SKM-1 treated with dmso at 0.1 percent for 144 hours (cell line): Measurements from ENCODE around the gene TSPOAP1.

Experiments
- DNase-seq: peaks from one replicate; lab custom pipeline; 2025; ENCODE audit not compliant: unreplicated experiment; lab: John Stamatoyannopoulos, UW

Gene TSPOAP1

DNA sequence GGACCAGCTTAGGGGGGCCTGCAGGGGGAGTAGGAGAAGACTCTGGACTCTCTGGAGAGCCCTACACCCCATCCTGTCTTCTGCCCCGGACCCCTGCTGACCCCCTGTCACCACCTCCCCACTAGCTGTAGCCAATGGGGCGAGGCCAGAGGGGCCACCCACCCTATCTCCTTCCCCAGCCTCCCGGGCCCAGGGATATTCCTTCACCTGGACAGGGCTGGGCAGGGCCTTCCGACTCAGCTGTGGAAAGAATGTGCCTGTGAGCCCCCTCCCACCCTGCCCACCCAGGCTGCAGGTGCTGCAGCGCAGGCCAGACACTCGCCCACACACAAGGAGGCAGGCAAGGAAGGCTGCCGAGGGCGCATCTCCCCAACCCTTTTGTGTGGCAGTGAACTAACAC lies 23.0 kb downstream of the TSPOAP1 start:
- DNase-seq = no peak

GRCh38 chr17:58304750-58305486 lies 23.7 kb downstream of the TSPOAP1 start:
- DNase-seq = no peak

GRCh38 chr17:58303971-58304749 lies 24.4 kb downstream of the TSPOAP1 start:
- DNase-seq = peak; percentile 68

DNA sequence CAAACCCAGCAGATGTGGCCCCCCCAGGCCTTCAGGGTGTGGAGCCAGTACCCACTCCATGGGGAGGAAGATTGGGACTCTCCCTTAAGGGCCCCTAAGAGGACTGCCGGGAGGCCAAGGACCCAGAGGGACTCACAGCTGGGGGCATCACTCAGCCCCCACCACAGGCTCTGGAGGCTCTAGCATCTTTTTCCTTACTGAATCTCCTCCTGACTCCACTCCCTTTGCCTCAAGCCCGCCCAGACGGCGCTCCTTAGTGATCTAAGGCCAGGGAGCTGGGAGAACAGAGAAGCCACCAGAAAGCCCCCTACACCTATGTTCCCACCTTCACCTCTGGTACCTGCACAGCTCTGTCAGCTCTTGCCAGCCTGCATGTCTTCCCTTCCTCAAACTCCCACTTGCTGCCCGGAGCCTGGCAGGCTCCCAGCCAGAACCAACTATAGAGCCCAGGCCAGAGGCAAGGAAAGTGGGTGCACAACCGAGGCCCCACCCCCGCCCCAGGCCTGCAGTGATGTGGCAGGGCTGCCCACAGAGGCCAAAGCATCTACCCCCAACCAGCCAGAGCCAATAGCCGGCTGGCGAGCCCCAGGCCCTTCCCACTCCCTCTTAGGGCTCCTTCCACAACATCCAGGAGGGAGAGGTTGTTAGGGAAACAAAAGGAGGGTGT lies 25.5 kb downstream of the TSPOAP1 start:
- DNase-seq = no peak

DNA sequence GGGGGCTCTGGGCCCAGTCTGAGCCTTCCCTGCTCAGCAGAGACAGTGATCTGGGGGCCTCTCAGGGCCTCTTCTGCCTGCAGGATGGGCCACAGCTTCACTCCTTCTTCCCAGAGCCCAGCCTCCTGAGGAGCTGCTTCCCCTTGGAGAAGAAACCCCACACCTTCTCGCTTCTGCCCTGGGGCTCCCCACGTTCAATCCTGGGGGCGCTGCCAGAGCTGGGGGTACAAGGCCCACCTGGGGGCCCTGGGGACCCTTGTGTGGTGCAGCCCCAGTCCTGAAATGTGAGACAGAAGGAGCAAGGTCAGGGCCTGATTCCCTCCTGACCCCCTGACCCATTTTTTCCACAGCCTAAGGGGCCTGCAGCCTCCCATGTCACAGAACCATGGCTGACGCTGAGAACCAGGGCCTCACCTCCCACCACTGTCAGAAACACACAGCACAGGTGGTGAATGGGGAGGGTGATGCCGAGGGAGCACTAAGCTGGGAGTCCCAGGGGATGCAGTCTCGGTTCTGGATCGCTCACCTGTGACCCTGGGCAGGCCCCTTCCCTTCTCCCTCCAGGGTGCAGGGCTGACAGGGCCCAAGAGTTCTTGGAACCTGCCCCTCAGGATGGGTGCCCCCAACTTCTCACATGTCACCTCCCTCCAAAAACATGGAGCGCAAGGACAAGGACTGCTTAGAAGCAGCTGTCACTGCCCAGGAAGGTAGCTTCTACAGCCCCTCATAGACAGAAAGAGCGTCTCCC lies 26.2 kb downstream of the TSPOAP1 start:
- no peak for DNase-seq

DNA sequence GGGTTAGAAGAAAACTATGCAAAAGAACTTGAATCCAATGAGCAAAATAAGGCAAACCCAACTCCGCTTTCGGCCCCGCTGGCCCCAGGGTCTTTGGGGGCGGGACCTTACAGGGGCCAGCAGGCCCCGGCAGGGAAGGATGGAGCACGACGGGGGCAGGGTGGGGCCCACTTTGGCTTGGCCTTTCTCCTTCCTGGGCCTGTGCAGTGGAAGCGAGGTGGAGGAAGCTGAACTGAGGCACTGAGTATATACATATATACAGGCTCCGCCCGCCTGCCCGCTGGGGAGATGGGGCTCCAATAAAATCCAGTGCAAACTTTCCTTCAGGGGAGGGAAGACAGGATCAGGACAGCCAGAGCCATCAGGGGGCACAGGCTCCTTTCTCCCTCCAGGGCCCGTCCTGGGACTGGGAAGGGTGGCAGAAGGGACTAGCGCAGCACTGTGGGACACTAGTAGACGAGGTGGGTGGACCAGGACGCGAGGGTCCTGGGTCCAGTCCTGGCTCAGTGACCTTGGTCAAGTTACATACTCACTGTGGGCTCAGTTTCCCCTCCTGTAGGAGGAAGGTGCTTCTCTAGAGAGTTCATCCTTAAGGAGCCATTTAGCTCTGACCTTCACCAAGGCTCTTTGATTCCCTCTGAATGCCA lies 27.0 kb downstream of the TSPOAP1 start:
- DNase-seq = no peak

- no peak for DNase-seq
Observed at GRCh38 chr17:58300336-58300735, 28.3 kb downstream of the TSPOAP1 start.

- no peak for DNase-seq
Observed at GRCh38 chr17:58294034-58294433, 34.6 kb downstream of the TSPOAP1 start.

GRCh38 chr17:58291246-58291645 lies 37.3 kb downstream of the TSPOAP1 start:
- no peak for DNase-seq

DNA sequence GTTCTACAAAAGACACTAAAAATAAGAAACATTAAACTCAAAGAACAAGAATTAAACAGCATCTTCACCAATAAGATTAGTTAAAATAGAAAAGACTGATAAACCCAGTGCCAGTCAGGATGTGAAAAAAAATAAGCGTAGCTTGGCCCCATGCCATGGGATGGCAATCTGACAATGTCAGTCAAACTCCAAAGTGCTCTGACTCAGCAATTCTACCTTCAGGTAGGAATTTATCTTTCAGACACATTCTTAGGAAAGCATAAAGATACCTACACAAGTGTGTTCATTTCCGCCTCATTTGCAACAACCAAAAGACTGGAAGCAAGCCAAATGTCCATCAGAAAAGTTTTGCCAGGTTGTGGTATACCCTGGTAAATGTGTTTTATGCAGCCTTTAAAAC lies 38.7 kb downstream of the TSPOAP1 start:
- no peak for DNase-seq

DNA sequence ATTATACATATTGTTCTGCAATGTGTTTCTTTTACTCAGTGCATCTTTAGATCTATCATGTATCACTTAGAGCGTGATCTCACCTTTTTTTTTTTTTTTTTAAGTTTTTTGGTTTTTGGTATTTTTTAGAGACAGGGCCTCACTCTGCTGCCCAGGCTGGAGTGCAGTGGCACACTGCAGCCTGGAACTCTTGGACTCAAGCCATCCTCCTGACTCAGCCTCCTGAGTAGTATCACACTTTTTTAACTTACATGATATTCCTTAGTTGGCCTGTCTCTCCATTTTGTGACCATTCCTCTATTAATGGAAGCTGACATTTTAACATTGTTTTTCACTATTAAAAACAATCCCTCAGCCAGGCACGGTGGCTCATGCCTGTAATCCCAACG lies 43.2 kb downstream of the TSPOAP1 start:
- no peak for DNase-seq

DNA sequence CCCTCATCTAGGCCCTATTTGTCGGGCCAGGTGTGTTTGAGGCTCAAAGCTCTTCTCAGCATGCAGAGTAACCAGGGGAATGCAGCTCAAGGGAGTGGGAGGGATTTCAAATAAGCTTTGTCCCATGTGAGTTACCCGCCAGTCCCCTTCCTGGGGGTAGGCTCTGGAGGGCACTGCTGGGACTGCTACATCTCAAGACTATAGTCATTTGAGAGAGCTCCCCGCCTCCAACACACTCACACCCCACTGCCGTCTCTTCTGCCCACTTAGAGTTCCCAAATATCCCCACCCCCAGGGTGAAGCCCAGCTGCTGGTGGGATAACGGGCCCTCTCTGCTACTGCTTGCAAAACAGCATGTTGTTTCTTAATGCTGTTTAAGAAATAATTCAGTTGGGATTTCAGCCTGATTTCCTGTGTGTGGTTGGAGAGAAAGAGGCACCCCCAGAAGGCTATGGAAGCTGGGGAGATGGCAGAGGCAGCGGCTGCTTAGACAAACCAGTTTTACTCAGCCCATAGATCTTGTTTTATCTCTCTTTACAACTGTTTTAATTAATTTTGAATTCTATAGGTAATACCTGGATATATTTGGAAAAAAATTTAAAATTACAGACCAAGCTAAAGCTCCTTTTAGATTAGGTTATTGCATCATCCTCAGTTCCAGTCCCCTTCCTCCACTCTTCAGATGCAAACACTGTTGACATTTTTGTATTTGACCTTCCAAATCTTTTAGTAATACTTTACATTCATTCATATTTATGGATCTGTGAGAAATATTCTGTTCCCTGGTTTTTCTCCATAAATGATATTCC lies 43.8 kb downstream of the TSPOAP1 start:
- peak; percentile 88 for DNase-seq

- no peak for DNase-seq
Observed at GRCh38 chr17:58283674-58284612, 44.7 kb downstream of the TSPOAP1 start.

GRCh38 chr17:58282442-58282841 lies 46.2 kb downstream of the TSPOAP1 start:
- no peak for DNase-seq

DNA sequence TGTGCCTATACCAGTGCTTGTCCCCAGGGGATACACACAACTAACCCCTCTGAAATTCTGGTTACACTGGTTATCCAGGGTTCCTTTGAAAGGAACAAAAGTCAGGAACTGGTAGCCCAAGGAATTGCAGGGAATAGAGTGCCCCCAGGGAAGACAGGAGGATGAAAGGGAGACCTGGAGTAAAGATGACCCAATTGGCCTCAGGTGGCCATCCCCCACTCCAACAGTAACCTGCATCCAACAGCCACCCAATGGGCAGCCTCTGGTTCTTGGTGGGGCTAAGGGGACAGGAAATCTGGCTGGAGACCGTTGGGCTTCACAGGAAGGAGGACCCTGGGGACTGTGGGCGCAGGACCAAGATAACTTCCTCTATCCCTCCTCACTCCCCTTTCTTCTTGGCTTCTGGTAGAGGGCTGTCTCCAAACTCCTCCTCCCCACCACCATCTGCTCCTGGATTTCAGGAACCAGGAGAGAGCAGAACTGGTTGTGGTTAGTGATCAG lies 47.0 kb downstream of the TSPOAP1 start:
- DNase-seq = peak; percentile 97

DNA sequence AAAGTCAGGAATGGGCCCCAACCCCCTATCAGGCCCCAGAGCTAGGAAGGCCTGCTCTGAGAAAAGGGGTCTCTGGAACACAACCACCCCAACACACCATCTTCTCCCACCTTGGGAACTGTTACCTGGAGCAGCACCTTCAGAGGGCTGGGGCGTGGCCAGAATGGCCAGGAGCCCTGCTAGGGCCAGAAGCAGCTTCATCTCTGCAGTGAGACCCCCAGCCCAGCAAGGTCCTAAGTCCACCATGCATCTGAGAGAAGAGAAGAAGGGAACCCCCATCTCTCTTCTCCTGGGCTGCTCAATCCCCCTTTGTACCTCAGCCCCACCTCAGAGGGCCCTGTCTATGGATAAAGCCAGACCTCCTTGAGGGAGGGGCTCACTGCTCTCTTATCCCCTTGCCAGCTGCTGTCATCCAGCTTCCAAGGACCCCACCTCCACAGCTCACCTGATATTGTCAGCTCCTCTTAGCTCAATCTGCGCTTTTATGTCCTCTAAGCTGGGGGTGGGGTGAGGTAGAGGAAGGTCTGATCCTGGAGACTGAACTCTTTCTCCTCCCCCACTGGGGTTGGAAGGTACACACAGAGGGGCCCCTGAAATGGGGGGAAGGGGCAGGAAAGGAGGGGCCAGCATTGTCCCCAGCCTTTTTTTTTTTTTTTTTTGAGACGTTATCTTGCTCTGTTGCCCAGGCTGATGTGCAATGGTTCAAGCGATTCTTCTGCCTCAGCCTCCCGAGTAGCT lies 47.9 kb downstream of the TSPOAP1 start, which contains the start of gene MPO:
Gene MPO (minus strand): TSS at position 456 of the 738 bp plus-strand sequence. CDS start 177 bp downstream, at position 279.
- DNase-seq = peak; percentile 67

DNA sequence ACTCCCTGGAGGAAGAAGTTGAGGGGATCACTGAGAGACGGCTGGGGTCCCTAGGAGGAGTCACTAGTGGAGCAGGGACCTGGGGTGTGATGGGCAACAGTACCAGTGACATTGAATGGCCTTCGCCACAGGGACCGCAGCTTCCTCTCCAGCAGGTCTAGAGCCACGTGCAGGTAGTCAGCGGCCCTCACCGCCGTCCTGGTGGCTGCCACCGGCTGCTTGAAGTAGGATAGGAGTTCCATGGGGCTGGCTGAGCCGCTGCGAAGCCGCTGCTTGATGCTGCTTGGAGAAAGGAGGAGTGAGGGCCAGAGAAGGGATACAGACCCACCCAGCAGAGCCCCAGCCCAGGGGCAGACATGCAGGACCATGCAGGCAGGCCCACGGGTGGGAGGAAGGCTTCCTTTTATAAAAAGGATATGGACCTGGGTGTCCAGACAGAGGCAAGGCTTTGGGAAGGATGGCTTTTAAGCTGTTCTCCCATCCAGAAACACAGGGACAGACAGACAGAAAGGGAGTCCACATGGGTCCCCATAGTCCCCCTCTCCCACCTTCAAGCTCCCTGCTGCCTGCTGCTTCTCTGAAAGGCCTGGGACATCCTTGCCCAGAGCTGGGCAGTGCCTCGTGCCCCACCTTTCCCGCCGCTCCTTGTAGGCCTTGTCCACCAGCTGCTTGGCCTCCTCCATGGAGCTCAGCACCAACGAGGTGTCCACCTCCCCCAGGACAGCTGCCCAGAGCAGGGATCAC lies 48.7 kb downstream of the TSPOAP1 start:
- DNase-seq = peak; percentile 55
